NCI-H345 treated with DMSO at 0.1 percent for 48 hours (cell line): ENCODE results near the gene EN1.
A peak's percentile ranks its signal among the peaks of the same experiment; 100 is the strongest.

Source experiments
- DNase-seq: peaks from one replicate; lab custom pipeline; 2025; ENCODE audit not compliant: unreplicated experiment; lab: John Stamatoyannopoulos, UW

EN1 gene

DNA sequence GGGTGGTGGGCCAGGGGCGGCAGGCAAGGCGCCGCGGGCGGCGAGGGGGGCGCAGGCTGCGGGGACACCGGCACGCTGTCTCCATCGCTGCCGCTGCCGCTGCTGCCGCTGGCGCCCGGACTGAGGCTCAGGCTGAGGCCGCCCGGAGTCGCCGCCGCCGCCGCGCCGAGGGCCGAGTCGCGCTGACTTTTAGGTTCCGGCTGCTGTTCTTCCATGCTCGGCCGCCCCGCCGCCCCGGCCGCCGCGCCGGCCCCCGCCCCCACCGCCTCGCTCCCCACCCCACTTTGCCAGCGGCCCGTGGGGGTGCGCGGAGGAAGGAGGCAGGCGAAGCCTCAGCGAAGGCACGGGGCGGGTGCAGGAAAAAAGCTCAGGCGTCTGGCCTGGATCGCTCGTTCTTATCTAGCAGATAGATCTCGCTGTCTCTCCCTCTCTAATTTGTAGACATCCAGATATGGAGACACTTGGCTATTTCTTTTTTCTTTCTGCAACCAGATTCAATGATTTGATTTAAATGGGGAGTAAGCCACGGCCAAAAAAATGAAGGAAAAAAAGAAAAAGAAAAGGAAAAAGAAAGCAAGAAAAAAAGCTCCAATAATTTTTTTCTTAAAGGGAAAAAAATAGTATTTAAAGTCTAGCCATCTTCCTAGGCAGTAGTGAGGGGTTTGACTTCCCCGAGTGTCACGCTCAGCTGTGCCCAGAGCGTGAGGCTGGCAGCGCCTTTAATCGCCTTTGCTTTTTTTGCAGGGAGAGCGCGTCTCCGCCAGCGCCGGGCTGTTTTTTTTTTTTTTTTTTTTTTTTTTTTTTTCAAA lies at the start of gene EN1:
EN1 (minus strand) TSS at position 696 of the 809 bp plus-strand sequence; CDS start at position 215, 481 bp downstream.
- DNase-seq = peak; percentile 9

- no peak for DNase-seq
Observed at GRCh38 chr2:118893100-118893499, 45.7 kb upstream of the EN1 start.

DNA sequence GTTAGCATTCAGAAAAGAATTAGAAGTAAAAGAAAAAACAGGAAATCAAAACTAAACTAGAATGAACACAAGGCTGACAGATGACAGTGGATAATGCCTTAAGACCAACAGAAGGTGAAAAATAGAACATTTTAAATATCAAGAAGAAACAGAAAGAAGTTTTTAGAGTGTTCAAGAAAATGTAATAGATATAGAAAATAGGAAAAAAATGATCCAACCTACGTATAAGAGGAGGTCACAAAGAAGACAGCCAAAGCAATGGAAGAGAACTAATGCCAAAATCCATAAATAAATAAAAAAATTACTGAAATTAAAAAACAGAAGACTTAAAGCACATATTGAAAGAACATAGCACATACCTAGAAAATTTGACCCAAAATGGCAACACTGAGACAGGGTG lies 42.5 kb upstream of the EN1 start:
- DNase-seq = no peak

DNA sequence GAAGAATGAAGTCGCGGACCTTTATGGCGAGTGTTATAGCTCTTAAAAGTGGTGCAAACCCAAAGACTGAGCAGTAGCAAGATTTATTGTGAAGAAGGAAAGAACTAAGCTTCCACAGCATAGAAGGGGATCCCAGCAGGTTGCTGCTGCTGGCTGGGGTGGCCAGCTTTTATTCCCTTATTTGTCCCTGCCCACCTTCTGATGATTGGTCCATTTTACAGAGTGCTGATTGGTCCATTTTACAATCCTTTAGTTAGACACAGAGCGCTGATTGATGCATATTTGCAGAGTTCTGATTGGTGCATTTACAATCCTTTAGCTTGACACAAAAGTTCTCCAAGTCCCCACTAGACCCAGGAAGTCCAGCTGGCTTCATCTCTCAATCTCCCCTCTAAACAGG lies 36.3 kb upstream of the EN1 start:
- no peak for DNase-seq

DNA sequence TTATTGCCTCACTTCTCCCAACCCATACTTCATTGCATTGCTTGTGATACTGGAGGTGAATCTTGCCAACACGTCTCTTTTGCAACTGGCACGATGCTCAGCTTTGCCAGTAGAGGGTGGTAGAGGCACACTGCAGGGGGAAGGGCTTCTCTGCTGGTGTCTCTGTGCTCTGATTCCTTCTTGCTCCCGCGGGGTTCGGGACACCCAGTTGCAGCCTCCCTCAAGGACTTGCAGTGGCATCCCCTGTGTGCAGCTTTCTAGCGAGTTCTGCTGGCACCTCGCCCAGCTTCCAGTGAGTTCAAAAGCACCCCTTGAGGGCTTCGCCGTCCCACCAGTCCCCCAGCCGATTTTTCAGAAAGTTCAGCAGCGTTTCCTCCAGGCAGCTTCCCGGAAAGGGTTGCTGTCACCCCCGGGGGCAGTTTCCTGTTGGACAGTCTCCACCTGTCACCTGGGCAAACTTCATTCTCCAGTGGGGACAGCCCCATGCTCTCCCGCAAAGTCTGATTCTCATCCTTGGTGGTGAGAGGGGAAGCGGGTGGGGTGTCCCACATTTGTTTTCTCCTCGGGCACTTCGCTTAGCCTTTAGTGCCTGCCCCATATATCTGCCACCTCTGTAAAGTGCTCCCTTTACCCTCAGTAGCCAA lies 35.4 kb upstream of the EN1 start:
- peak; percentile 56 for DNase-seq

DNA sequence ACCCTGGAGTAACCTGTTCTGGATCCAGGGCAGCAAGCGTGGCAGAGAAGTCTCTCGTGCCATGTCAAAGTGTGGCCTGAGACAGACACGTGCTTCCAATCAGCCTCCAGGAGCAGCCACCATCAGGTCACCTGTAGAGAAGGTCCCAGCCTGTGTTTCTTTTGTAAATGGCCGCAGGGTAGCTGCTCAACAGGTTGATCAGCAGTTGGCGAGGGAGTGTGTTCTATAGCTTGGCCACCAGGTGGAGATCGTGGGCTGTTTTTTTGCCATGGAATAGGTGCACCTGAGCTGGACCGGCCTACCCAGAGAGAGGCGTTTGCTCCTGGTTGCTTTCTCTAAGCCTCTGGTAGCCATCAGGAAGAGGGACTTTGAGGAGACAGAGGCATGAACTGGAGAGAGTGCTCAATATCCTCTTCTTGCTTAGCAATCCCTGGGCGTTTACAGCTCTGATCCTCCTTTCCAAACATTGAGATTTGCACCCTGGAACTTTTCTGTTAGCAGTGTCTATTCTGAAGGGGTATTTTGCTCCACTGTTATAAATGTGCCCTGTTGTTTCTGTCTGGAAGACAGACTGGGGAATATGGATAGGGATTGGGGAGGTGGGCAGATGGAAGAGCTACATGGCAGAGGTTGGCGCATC lies 34.2 kb upstream of the EN1 start:
- peak; percentile 69 for DNase-seq

GRCh38 chr2:118880501-118880900 lies 33.1 kb upstream of the EN1 start:
- DNase-seq = no peak

DNA sequence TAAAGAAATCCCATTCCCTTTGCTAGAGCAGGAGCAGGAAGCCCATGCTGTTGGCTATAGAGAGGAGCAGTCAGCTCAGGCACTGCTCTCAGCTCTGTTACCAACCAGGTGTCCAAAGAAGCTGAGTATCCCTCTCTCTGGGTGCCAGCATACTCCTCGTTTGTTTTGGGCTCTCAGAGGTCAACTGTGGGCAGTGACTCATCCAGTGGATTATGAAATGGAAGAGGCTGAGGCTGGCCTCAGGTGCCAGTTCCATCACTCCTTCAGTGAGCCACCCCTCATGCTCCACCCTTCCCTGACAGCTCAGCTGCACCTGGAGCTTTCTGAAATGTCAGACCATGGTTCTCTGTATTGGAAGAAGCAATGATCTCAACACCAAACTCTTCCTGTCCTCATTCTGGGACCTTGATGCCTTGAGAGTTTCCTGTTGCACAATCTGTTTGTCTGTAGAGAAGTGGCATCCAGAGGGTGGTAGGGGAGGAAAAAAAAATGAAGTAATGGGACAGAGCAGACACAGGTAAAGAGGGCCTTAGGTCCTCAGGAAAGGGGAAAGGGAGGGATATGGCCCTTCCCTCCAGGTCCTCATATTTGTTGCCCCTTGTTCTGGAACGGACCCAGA lies 31.2 kb upstream of the EN1 start:
- DNase-seq = no peak

- DNase-seq = no peak
Observed at GRCh38 chr2:118875318-118875717, 27.9 kb upstream of the EN1 start.

DNA sequence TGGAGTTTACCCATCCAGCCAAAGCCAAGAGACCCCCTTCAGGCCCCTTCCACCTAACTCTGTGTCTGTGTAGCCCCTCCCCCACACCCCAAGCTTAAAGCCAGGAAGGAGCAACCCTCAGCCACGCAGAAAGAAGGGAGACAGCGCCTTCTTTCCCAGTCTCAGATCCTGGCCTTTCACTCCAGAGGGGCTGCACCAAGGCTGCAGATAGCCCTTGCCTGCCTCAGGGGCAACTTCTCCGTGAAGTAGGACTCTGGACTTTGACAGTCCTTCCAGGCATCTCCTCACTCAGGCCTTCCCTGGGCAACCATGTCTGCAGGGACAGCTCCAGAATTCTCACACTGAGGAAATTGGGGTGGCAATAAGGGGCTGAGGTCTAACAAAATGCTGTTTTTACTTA lies 26.9 kb upstream of the EN1 start:
- no peak for DNase-seq

DNA sequence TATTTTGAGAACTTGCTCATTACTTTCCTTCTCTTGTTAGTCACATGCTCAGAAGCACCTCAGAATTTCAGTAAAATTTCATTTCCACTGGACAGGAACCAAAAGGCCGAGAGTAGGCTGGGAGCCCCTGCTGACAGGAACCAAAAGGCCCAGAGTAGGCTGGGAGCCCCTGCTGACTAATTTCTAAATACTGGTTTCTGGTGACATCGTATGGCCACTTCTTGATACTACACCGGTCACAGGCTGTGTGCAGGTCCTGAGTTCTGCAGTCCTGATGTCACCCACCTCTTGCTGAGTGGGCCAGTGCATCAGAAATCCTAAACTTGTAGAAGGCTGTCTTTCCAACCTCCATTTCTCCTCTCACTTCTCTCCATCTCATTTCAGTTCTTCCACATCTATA lies 17.7 kb upstream of the EN1 start:
- peak; percentile 5 for DNase-seq

- DNase-seq = no peak
Observed at GRCh38 chr2:118864207-118864606, 16.8 kb upstream of the EN1 start.

DNA sequence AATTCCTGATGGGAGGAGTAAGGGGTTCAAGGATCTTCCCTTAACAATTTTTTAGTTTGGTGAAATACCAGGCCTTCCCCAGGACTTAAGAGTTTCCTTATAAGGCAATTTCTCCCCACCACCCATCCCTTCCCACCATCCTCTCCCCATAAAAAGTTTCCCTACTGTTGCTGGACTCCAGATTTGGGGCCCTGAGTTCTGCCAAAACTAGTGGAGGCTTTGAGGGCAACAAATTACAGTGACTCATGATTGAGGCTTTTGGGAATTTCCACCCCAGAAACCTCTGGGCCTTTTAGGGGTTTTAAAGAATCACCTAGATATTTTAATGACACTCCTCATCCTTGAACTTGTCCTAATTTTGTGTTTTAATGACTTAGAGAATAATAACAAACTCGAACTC lies 14.3 kb upstream of the EN1 start:
- no peak for DNase-seq

- no peak for DNase-seq
Observed at GRCh38 chr2:118861242-118861641, 13.8 kb upstream of the EN1 start.

- no peak for DNase-seq
Observed at GRCh38 chr2:118860506-118860905, 13.1 kb upstream of the EN1 start.

DNA sequence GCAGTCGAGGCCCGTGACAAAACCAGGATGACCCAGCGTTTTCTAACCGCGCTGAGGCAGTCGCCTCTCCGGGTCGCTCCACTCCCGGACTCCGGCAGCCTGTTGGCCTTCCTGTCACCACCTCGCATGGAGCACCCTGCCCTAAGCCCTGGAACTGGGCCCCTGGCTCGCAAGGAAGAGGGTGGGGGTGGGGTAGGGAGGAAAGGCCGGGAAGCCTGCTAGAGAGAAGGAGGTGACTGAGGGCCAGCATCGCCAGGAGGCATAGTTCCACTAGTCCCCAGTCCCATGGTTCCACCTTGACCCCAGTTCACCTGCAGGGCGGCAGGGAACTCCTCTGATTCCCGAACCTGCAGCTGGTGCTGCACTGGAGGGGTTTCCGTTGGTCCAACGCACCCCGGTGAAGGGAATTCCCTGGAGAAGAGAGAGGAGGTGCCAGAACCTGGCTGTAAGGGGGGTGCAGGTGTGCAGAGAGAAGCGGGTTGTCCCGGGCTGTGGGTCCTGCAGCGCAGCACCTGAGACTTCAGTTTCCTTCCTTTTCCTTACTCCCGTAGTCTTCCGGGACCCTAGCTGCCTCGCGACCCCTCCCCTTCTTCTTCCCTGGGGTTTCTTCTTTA lies 11.8 kb upstream of the EN1 start:
- no peak for DNase-seq

DNA sequence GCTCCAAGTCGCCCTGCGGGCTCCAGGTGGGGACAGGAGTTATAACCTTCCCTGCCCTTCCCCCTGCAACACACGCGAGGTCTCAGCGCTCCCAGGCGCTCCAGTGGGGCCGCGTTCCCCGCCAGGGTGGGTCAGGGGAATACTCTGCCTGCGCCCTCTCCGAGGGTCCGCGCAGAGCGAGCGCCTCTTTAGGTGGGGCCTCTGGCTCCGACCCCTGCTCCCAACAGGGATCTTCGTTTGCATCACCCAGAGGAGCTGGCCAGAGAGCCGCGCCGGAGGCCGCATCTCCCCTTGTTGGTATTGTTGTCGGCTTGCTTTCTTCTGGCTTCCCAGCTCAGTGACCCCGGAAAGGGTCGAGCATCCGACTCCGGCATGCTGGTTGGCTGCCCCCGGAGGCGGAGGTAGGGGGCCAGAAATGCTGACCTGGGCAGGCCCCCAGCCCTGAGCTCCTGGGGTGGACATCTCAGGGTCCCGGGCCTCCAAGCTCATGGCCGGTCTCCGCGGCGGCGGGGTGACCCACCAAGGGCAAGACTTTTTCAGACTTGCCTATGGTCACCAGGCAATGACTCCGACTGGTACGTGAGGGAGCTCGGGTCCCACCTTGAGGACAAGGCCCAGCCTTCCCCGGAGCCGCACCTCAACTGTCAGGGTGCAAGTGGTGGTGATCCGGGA lies 11.2 kb upstream of the EN1 start:
- DNase-seq = no peak

DNA sequence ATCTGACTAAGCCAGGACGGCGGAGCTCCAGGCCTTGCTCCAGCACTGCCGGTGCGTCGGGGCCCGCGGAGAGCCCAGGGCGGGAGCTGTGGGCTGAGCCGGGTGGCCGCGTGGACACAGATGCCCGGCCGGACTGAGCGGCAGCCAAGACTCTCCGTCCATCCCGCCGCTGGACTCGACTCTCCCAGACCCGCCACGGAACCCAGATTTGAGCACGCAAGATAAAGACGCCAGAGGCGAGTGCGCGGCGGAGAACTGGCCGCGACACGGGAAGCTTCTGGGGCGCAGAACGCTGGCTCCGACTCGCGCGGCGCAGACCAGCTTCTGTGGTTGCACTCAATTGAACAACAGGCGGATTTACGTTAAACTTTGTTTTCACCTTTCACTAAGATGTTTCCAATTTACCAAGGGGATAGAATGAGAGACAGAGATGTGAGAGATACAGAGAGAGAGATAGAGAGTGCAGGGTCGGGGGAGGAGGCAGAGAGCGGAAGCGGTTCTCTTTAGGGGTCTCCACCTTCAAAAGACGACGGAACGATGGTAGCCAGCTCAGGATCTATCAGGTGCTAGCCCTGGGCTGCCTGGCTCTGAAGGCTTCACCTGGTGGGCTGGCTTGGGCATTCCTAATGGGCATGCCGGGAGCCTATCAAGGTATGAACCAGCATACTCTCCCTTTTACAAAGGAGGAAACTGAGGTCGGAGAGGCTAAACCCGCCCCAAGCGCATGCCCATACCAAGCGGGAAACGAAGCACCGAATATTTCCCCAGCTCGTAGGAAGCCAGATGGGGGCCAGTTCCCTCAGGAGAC lies 10.4 kb upstream of the EN1 start:
- DNase-seq = no peak

- DNase-seq = no peak
Observed at GRCh38 chr2:118856978-118857676, 9.7 kb upstream of the EN1 start.
